A172 (cell line): ENCODE results near the gene ATXN10. TPM values are rescaled to one million over a fixed set of nuclear protein-coding genes. Genes with fewer than 3 reads are reported as not detected.
"Not testable (repeated sequence)": the region's sequence is repeated elsewhere in the genome, so short reads cannot be mapped to it uniquely, and the experiment has no call there.

Experiments used
- DNase-seq: peaks from one replicate; pipeline ENCODE4 v3.0.0-alpha.2; 2015; ENCODE audit warnings: low spot score
- total RNA-seq: library from RNA; depleted of rRNA; stranded (reverse); fragments of >200 nt; shearing (Covaris generic); gene quantifications from 2 replicates; pipeline ENCODE4 v1.2.3, GENCODE V29; 2014

ATXN10 gene
- total RNA-seq, 1 experiment from 2014 or later = 53.5 TPM

DNA sequence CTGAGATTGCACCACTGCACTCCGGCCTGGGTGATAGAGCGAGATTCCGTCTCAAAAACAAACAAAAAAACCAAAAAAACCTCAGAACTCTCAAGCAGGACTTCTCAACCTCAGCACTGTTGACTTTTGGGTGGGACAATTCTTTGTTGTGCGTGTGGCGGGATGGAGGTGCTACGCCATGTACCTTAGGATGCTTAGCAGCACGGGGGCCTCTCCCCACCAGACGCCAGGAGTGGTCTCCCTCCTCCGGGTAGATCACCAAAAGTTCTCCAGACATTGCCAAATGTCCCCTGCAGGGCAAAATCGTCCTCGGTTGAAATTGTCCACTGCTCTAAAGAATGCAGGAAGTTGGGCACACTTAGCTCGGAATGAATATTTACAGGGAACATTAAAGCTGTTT lies 26.9 kb upstream of the ATXN10 start:
- DNase-seq = no peak

GRCh38 chr22:45645150-45645525 lies 26.5 kb upstream of the ATXN10 start:
- DNase-seq = no peak

- no peak for DNase-seq
Measured at GRCh38 chr22:45645526-45646414, 25.9 kb upstream of the ATXN10 start.

GRCh38 chr22:45647532-45648225 lies 24.0 kb upstream of the ATXN10 start:
- no peak for DNase-seq

DNA sequence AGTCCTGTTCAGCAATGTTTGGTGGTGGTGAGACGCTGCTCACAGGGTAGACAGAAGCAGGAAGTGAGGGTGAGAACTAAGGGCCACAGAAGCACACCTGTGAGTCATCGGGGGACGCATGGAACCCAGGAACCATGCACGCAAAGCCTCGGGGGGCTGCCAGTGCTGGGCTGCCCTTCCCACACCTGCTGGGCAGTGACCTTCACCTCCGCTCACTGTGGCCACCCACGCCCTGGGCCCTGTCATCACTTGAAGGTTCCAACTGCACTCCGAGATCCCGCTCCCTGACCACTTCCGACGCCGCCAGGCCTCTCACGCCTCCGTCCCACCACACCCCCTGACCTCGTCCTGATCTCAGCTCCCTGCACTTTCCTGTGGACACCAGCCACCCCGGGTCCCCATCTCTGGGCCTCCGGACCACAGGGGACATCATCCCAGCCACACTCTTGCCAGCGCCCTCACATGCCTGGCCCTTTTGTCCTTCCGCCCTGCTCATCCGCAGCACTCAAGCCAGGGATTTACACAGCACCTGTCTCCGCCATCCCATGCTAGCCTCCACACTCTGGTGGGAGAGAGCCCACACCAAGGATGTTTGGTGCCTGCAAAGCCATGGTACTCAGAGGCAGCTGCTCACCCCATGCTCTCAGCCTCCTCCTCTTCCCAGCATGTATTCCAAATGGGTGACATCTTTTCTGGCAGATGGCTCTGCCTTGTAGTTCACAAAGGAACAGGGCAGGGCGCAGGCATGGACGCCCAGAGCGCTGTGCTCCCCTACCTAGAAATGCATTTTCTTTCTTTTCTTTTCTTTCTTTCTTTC lies 23.1 kb upstream of the ATXN10 start:
- DNase-seq = no peak

DNA sequence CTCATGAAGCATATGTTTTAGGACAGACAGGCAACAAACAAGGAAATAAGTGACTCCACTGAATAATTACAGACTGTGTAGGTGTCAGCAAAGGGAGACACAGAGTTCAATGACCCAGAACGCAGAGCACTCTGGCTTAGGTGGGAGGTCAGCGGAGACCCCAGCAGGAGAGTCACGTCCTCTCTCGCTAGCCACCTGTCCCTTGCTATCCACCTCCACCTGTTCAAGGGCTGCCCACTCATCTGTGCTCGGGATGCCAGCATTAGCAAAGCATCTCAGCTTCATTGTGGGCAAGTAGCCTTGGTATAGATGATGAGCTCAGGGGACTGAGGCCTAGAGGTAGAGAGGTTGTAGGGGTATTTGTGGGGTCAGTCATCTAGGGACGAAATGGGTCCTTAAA lies 21.8 kb upstream of the ATXN10 start:
- DNase-seq = no peak

DNA sequence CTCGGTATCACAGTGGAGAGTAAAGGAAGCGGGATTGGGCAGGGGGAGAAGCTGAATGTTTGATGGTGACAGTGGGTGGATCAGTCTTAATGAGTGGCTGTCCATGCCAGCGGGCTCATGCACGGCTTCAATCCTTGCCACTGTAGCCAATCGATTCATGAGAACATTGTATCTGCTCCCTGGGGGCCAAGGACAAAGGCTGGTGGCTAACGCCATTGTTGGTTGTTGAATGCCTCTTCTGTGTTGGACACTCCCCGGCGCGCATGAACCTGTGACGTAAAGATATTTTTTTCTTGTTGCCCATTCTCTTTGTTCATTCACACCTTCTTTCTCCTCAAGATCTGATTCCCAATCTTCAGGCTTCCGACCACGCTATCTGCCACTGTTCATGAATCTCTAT lies 20.9 kb upstream of the ATXN10 start:
- DNase-seq = no peak

DNA sequence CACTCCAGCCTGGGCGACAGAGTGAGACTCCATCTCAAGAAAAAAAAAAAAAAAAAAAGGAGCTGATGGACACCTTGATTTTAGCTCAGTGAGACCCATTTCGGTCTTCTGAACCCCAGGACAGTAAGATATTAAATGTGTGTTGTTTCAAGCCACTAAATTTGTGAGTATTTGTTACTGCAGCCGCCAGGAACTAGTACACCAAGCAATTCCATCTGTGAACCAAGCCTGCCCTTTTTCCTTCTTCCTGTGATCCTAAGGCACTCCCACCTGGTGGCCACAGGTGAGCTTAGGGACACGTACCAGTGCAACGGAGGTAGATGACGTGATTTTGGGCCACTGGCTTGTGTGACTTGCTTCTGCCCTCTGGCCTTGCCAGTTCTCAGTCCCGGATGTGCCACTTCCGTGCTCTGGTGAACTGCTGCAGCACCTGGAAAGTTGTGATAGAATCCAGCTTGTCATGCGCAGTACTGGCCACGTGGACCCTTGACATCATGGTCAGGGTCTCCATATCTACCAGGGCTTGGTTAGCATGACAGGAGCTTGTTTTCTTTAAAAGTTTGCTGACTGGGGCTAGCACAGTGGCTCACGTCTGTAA lies 19.6 kb upstream of the ATXN10 start:
- no peak for DNase-seq

GRCh38 chr22:45656577-45656976 lies 15.1 kb upstream of the ATXN10 start:
- DNase-seq = no peak

DNA sequence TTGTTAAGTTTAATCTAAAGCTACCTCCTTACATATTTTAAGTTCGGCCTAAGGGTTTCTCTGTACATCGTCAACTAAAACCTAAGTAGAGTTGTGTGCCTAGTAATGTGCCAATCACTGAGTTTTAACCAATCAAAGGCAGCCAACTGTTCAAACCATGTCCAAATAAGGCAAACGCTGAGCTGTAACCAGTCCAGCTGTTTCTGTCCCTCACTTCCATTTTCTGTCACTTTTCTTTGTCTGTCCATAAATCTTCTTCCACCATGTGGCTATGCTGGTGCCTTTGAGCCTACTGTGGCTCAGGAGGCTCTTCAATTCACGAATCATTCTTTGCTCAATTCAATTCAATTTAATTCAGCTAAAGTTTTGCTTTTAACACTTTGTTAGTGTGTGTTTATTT lies 13.9 kb upstream of the ATXN10 start:
- DNase-seq = no peak

- DNase-seq = no peak
Measured at GRCh38 chr22:45664136-45664646, 7.4 kb upstream of the ATXN10 start.

GRCh38 chr22:45667486-45667885 lies 4.1 kb upstream of the ATXN10 start:
- DNase-seq = no peak

GRCh38 chr22:45670363-45670762 lies 1.3 kb upstream of the ATXN10 start:
- DNase-seq = not testable (repeated sequence)

- DNase-seq = no peak
Measured at GRCh38 chr22:45670981-45671782, 452 bp upstream of the ATXN10 start.

- no peak for DNase-seq
Measured at GRCh38 chr22:45672564-45673481, 1.2 kb downstream of the ATXN10 start.

DNA sequence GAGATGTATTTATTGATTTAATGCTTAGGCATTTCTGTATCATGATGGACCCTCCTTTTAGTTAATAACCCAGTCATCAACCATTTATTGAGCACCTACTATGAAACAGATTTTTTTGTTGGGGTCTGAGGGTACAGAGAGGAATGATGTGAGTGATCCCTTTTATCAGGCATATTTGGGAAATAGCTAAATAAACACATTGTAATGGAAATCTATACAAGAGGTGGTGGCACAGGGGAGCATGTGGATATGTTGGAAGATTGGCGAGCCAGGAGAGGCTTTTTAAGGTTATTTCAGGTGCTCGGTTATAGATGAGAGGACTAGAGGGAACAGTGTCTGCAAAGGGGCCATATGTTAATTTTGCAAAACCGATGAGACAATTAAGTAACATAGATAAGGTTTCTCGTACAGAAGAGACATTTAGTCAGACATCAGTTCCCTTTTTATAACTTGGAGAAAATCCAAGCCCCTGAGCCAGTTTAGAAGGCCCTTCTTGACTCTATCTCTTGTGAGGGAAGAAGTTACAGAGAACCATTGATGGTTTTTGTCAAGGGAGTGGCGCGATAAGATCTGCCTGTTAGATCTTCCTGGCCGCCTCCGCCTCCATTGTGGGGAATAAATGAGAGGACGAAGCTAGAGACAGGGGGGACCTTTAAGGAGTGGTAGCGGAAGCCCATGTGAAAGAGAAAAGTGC lies 2.0 kb downstream of the ATXN10 start:
- DNase-seq = no peak

GRCh38 chr22:45676024-45676423 lies 4.4 kb downstream of the ATXN10 start:
- DNase-seq = no peak

- DNase-seq = no peak
Measured at GRCh38 chr22:45677063-45677462, 5.4 kb downstream of the ATXN10 start.
